ENCODE measurements around the gene SCAMP1.
"Not testable (repeated sequence)": the region's sequence is repeated elsewhere in the genome, so short reads cannot be mapped to it uniquely, and the experiment has no call there.

SCAMP1 gene

DNA sequence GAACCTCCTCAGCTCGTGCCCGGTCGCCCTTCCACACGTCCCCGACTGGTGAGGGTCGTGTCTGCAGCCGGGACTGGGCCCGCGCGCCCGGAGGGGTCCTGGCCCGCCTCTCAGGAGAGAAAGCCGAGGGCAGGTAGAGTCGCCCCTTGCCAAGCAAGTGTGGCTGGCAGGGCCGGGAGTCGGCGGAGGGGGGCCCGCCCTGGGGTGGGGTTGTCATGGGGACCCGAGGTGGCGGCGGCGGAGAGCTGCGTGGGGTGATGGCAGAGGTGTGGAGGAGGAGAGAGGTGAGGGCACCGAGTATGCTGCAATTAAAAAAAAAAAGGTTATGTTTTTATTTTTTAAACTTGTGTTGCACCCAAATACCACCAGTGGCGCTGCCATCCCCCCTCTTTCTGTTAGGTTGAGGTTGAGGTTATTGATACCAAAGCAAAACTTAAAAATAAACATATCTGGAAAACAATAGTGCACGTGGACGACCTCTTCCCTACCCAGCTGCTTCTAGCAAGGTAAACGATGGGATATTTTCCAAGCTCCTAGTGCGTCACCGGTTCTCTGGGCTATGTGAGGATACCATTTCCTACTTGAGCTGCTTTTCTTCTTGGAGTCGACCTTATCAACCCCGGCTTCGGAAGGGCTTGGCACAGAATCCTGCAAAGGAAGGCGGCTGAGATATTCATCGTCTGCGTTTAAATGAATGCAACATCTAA is 660 bp downstream of the SCAMP1 start:
- DNase-seq, result peak in 50 of 56 donors; percentile 7 to 74 (median 45)

DNA sequence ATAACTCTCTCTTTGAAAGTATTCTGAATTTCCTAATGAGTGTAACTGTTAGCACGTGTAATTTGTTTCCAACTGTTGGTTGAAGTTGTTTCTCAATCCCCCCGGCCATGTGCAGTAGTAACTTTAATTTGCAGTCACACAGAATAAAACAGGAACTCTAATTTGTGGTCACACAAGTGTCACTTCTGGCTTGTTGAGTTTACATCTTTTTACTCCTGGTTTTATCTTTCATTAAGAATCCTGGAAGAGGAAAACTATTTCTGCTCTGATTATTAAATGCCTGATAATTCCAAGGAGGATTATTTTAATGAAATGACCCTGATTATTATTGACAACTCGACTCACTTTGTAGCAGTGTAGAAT is 1.2 kb downstream of the SCAMP1 start:
- no peak for DNase-seq

DNA sequence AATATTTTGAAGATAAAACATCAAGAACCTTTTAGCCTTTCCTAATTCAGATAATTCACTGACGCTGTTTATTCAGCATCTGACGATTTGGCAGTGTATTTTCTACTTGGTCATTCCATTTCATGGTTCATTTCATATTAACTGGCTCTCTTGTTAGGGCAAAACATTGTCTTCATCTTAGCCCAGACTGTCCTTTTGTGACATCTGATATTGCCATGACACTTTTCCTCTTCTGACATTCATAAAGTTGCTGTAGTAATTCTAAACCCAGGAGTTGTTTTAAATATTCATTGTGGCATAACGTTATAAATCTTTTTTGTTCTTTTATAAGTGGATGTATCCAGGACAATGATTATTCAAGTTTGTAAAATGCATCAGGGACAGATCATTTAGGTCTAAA is 1.8 kb downstream of the SCAMP1 start:
- DNase-seq, result no peak

DNA sequence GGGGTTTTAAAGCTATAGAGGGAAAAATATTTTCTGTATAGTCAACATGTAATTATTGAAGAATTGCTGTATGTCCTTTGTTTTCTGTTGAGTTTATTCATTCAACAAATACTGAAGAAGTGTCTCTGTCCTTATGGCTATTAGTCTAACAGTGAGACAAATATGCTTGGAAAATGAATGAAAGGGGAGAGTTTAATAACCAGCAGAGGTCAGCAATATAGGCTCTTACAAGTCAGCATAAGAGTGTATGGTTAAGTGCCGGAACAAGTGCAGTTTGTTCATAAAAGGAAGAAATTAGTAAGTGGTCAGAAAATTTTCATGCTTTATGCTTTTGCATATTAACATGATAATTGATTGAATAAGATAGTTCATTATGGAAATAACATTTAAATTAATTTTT is 3.6 kb downstream of the SCAMP1 start:
- DNase-seq, result no peak

DNA sequence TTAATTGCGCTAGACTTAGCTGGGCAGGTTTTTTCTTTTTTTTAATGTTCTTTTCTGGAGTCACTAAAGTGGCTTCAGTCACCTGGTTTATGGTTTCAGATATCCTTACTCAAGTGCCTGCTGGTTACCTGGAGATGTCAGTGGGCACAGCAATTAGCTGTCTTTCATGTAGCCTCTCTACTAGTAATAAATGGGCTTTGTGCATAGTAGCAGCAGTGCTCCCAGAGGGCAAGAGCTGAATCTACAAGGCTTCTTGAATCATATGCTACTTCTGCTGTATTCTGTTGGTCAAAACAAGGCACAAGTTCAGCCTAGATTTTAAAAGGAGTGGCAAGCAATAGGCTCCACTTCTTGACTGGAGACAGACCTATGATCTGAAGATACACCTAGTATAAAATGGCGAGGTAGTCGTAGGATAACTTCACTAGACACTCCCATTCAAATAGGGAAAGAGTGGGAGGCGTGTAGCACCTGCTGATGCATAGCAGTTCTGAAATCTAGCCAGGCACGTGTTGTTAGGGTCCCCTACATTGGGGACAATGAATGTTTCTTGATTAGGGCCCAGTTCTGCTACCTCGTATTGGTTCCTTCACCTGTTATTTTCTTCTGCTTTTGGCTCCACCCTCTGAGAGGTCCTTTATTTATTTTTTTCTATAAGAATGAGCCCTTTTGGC is 7.0 kb downstream of the SCAMP1 start:
- no peak for DNase-seq

DNA sequence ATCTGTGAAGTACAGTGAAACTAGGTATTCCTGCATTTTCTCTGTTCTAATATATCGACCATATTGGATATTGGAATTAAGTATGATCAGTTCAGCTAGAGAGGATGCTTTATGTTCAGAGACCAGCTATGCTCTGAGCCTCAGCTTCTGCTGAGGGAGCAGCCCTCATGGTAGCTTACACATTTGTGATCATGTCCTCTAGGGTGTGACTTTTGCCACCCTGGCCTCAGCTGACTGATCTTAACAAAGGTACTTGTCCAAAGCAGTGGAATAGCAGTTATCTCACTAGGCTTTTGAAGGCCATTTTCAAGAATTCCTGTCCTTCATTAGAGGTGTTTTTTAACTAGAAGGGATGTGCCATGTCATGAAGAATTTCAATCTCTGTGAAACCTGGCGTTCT is 9.3 kb downstream of the SCAMP1 start:
- DNase-seq, result no peak

DNA sequence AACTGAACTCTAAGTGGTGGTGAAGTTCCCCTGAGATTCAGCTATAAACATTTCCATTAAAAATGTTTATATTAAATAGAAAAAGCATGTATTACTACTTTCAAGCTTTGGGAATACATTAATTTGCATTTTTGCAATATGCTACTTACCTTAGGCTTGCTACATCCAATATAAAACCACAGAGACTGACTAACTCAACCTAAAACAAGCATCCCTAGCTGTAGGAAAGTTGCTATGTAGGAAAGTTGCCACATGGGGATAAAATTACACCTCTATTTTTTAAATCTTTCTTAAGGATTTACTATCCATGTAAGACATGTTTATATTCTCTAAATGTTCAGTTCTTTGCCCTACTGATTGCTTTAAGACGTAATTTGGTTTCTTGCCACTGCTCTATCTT is 12.8 kb downstream of the SCAMP1 start:
- no peak for DNase-seq

DNA sequence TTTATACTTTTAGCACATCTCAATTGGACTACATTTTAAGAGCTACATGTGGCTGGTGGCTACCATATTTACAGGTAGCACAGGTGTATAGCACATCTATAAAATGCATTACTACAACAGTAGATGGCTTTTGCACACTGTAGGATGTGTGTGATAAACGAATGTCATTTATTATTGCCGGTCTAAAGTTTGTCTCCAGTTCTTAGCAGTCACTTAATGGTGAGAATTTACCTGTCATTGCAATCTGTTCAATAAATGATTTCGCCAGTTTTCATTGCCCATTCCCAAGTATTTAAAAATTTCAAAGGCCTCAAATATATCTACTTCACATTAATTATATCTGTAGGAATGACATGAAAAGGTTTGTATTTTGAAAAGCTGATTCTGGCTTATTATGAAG is 15.9 kb downstream of the SCAMP1 start:
- no peak for DNase-seq

DNA sequence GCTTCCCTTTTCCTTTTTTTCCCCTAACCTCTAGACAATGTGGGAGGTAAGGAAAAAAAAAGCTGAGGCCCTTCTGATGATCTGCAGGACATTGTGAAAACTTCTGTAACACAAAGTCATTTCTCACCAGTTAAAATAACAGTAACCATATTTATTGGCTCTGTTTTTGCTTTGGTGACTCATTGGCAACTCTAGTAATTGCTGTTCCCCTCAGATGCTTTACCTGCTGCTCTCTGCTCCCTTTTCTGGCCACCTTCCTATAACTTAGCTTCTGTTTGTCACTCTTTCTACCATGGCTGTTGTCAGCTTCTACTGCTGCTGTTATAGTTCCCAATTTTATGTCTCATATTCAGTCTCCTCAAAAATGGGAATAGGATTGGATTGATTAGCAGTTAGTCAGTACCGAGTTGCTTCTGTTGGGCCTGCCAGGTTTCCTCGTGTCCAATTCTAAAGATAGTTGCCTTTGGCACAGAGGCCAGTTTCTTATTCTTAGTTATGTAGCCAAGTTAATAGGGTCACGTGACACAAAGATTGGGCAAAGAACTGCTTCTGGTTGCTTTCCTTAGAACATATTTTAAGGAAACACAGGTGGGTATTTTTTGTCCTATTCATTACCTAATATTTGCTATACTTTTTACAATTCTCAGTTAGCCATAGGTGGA is 16.8 kb downstream of the SCAMP1 start:
- DNase-seq, result peak in 2 of 56 donors; percentile 4 to 5

DNA sequence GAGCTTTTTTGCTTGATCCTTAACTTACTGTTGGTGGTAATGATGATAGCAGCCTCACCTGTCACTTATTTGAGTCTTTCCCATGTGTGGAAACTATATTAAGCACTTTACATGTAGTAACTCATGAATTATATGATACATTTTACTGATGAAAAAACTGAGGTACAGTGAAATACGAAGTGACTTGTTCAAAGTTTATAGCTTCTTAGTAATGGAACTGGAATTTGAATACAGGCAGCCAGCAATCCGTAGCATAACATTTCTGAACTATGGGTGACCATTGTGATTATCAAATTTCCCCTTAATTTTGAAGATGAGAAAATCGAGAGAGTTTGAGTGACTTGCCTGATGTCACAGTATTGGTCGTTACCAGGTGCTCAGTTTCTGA is 17.3 kb downstream of the SCAMP1 start:
- no peak for DNase-seq

DNA sequence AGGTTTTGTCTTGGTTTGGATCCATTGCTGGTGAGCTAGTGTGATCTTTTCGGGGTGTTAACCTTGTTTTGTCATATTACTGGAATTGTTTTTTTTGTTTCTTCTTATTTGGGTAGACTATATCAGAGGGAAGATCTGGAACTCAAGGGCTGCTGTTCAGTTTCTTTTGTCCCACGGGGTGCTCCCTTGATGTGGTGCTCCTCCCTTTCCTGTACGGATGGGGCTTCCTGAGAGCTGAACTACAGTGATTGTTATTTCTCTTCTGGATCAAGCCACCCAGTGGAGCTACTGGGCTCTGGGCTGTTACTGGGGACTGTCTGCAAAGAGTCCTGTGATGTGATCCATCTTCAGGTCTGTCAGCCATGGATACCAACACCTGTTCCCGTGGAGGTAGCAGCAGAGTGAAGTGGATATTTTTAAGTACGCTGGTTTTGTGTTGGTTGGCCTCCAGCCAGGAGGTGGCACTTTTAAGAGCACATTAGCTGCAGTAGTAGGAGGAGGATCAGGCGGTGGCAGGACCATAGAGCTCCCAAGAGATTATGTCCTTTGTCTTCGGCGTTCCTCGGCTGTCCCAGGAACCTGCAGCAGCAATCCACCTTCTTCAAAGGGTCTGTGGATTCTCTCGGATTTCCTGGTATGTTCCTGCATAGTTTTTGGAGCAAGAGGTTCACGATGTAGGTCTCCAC is 27.2 kb downstream of the SCAMP1 start:
- DNase-seq, result no peak

DNA sequence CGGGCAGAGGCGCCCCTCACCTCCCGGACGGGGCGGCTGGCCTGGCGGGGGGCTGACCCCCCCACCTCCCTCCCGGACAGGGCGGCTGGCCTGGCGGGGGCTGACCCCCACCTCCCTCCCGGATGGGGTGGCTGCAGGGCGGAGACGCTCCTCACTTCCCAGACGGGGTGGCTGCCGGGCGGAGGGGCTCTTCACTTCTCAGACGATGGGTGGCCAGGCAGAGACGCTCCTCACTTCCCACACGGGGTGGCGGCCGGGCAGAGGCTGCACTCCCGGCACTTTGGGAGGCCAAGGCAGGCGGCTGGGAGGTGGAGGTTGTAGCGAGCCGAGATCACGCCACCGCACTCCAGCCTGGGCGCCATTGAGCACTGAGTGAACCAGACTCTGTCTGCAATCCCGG is 30.9 kb downstream of the SCAMP1 start:
- DNase-seq, result not testable (repeated sequence)

DNA sequence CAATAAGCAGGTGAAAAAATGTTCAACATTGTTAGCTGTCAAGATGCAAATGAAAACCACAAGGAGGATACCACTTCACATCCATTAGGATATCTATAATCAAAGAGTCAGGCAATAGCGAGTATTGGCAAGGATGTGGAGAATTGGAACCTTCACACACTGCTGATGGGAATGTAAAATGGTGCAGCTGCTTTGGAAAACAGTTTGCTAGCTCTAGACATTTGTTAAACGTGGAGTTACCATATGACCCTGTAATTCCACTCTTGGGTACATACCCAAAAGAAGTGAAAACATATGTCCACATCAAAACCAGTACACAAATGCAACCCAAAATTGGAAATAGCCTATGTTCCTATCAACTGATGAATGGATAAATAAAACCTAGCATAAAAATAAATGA is 37.4 kb downstream of the SCAMP1 start:
- no peak for DNase-seq

DNA sequence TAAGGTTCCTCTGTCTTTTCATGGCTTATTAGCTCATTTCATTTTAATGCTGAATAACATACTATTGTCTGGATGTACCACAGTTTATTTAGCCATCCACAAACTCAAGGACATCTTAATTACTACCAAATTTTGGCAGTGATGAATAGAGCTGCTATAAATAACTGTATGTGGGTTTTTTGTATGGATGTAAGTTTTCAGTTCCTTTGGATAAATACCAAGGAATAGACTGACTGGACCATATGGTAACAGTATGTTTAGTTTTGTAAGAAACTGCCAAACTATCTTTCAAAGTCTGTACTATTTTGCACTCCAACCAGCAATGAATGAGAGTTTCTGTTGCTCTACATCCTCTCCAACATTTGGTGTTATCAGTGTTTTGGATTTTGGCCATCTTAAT is 38.7 kb downstream of the SCAMP1 start:
- no peak for DNase-seq

DNA sequence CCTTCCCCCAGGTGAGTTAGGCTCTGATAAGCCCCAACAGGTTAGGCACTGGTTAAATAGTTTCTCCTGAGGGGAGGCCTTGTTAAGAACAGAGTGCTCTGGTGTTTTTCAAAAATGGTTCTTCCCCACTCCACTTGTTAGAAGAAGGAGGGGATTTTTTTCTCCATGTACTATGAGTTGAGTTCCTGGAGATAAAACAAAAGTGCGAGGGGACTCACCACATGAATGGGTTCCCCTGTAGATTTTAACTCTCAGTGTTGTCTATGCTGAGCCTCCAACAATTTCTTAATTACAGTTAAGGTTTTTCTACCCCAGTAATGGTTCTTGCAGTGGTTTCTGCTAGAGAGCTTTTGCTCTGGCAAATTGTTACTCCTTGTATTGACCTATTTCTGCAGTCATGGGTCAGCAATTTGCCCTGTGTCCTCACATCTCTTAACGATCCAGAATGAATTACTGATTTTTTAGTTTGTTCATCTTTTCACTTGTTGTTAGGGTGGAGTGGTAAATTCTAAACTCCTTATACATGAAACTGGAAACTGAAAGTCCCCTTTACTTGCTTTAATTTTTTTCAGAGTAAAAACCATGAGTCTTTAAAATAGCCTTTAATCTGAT is 44.4 kb downstream of the SCAMP1 start:
- DNase-seq, result no peak

DNA sequence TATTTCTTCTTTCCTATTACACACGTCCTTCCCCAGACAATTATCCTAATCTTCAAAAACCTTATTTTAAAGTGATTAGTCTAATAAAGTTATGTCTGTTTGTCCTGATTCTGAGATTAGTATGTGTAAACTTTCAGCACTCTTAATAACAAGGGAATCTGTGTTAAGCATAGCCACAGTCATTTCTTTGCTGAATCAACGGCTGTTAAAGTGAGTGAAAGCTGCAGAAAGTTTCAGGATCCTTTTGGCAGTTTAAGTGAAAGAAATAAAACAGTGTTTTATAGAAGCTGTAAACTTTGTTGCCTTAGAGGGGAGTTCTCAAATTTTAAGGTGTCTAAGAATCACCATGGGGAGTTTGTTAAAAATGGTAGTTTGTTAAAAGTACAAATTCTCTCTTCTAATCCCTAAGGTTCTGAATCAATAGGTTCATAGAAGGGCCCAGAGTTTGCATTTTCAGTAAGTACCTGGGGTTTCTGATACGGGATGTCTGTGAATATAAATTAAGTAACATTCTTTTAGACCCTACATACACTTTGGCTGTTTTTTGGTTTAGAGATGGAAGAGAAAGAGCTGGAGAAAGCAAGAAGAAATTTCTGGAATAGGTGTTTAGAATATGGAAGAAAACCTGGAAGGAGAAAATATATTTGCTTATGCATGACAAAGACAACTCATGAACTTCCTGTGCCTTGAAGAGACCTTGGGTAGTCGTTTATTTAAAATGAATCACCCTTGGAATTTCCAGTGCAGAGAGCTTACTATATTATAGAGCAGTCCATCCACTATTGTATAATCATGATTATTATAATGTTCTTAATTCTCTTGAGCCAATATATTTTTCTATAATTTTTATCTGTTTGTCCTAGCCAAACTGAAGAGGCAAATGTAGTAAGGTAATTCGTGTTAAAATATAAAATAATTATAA is 45.7 kb downstream of the SCAMP1 start:
- DNase-seq, result no peak

DNA sequence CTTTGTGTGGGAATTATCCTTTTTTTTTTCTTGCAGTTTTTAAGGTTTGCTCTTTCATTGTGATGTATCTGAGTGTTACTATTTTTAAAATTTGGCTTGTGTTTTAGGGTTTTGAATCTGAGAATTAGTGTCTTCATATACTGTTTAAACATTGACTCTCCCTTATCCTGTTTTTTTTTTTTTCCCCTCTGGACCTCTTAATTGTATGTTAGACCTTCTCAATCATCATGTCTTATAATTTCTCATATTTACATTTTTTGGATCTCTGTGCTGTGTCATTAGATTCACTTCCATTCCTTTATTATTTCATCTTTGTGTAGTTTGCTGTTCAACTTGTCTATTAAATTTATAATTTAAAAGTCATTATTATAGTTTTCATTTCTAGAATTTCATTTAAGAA is 47.0 kb downstream of the SCAMP1 start:
- no peak for DNase-seq

DNA sequence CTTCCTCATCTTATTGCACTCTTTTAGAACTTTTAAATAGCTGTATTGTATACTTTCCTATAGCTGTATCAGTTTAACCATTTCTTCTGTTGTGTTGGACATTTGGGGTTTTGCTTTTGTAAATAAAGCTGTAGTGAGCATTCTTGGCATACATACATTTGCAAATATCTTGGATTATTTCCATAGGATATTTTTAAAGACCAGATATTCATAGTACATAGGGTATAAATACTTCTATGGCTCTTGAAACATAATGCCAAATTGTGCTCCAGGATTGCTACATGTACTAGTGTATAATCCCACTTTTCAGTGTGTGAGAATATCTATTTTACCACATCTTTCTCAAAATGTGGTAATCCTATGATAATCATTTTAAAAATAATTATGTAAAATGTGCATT is 51.2 kb downstream of the SCAMP1 start:
- DNase-seq, result no peak

DNA sequence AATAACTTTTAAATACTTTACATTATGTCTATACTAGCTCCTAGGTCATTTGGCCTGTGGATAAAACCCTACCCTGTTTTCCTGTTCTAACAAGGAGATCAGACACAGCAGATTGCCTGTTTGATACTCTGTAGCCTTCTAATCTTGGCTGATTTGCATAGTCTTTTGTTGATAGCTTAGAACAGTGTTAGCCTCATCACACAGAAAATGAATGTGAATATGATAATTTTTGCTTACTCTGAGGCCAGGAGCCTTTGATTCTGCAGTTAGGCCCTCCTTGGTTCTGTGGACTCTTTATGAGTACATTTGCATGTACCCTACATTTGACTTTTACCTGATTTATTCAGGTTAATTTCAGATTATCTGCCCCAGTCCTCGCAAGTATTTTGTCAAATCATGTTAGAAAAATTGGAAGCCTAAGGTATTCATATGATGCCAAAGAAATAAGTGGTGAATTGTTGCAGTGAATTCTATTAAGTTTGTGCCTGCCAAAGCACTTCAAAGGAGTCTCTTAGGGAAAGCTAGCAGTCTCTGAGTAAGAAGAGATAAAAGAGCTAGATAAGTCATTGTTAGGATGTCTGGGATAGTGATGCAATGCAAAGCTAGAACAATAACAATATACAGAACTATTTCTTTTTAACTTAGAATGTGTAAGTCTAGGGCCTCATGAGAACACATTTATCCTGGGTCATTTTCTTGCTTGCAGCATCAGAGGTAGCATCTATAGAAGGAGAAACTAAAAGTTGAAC is 56.4 kb downstream of the SCAMP1 start:
- DNase-seq, result no peak

DNA sequence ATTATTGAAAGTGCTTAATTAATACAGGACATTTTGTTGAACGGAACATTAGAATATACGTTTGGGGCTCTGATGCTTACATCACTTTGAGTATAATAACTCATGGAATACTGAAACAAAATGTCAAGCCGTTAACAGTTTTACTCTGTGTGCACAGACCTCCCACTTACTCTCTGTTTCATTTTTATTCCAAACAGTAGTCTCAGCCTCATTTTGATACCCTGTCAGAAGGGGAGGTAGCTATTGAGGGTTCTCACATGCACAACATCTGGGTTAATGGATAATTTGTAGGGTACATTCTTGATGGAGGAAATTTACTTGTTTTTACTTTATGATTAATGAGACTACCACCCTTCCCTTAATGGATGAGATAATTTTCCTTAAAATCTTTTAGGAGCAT is 59.0 kb downstream of the SCAMP1 start:
- no peak for DNase-seq
